Ascending aorta (tissue), 2 donors: ENCODE data around the gene HOXD8. TPM values are rescaled to one million over a fixed set of nuclear protein-coding genes. Genes with fewer than 3 reads are reported as not detected.

Experiments
- DNase-seq, 2 donors: peaks; one replicate each; pipeline ENCODE4 v3.0.0-alpha.2; 2019; ENCODE audit warnings: low spot score in 2 of 2
- H3K27ac ChIP-seq, 2 donors: fragments of 200-600 bp; sonication (generic); one replicate each; pipeline ENCODE4 v1.5.1; 2016 to 2017; ENCODE audit warnings: mild to moderate bottlenecking in 1 of 2
- H3K27me3 ChIP-seq: fragments of 200-600 bp; sonication (generic); one replicate; pipeline ENCODE4 v1.5.1; 2017
- H3K36me3 ChIP-seq, 2 donors: fragments of 200-600 bp; sonication (generic); one replicate each; pipeline ENCODE4 v1.5.1; 2016
- H3K4me1 ChIP-seq, 2 donors: fragments of 200-600 bp; sonication (generic); one replicate each; pipeline ENCODE4 v1.5.1; 2016 to 2017; ENCODE audit warnings: mild to moderate bottlenecking in 1 of 2
- H3K4me3 ChIP-seq, 2 donors: fragments of 200-600 bp; sonication (generic); one replicate each; pipeline ENCODE4 v1.5.1; 2016 to 2017; ENCODE audit warnings: mild to moderate bottlenecking in 1 of 2
- H3K9me3 ChIP-seq, 2 donors: fragments of 200-600 bp; sonication (generic); one replicate each; pipeline ENCODE4 v1.5.1; 2016
- intact Hi-C: fragments of 100-400 bp; cut with DNase I; formaldehyde crosslinking; loops from one replicate; pipeline ENCODE4 v1.15.1; 2023
- total RNA-seq: library from RNA; depleted of rRNA; stranded (reverse); fragments of >200 nt; gene quantifications from one replicate; pipeline ENCODE4 v1.1.0, GENCODE V29; 2016
- TF ChIP-seq, protein P1 (sequence below), 3 experiments: fragments of 200-600 bp in 2 of 3; fragments of 450-650 bp in 1 of 3; sonication (generic) in 2 of 3; IDR thresholded peaks; one replicate each; pipeline ENCODE4 v1.5.1; 2016 to 2019; ENCODE audit warnings: antibody characterized with exemption in 3 of 3, mild to moderate bottlenecking in 1 of 3, moderate library complexity in 1 of 3

Gene HOXD8
- total RNA-seq, 1 donor from 2014 or later, result 19.8 TPM

DNA sequence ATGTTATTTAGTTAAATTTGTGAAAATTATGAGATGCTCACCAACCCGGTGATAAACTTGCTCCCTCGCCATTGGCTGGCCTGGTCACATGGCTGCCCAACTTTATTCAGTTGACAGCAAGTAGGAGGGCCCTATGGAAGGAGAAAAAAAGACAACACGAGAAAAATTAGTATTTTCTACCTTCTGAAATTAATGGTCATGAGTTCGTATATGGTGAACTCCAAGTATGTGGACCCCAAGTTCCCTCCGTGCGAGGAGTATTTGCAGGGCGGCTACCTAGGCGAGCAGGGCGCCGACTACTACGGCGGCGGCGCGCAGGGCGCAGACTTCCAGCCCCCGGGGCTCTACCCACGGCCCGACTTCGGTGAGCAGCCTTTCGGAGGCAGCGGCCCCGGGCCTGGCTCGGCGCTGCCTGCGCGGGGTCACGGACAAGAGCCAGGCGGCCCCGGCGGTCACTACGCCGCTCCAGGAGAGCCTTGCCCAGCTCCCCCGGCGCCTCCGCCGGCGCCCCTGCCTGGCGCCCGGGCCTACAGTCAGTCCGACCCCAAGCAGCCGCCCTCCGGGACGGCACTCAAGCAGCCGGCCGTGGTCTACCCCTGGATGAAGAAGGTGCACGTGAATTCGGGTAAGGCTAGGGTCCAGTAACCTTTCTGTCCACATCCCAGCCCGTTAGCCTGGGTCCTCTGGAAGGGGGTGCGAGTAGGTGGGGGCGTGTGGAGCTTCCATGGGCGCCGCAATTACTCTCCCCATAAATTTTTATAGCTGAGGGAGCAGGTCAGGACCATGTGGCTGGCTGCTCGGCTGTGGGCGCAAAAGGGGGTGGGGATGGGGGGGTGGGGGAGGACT lies 22.2 kb downstream of the HOXD8 start, which contains the start of gene HOXD4:
Gene HOXD4, plus strand, starts transcription at position 109 of the 846 bp plus-strand sequence. Its CDS starts 84 bp downstream, at position 193.
- intact Hi-C loops, result no loop called here
- H3K4me1 ChIP-seq, result no peaks in the 10 kb centered on the region
- TF ChIP-seq, protein P1, sequence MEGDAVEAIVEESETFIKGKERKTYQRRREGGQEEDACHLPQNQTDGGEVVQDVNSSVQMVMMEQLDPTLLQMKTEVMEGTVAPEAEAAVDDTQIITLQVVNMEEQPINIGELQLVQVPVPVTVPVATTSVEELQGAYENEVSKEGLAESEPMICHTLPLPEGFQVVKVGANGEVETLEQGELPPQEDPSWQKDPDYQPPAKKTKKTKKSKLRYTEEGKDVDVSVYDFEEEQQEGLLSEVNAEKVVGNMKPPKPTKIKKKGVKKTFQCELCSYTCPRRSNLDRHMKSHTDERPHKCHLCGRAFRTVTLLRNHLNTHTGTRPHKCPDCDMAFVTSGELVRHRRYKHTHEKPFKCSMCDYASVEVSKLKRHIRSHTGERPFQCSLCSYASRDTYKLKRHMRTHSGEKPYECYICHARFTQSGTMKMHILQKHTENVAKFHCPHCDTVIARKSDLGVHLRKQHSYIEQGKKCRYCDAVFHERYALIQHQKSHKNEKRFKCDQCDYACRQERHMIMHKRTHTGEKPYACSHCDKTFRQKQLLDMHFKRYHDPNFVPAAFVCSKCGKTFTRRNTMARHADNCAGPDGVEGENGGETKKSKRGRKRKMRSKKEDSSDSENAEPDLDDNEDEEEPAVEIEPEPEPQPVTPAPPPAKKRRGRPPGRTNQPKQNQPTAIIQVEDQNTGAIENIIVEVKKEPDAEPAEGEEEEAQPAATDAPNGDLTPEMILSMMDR (IDR thresholded peaks at IDR 0.05), result no peak
- H3K9me3 ChIP-seq, result no peaks in the 10 kb centered on the region
- peaks cover 6 to 18% of the 10 kb centered on the region in 2 donors for H3K36me3 ChIP-seq
- H3K27ac ChIP-seq, result no peak within 1 kb of the TSS
- peak within 1 kb of the TSS in 1 of 2 donors; percentile 13 for H3K4me3 ChIP-seq
- DNase-seq, result peak in 1 of 2 donors; percentile 45
- no peaks in the 10 kb centered on the region for H3K27me3 ChIP-seq

DNA sequence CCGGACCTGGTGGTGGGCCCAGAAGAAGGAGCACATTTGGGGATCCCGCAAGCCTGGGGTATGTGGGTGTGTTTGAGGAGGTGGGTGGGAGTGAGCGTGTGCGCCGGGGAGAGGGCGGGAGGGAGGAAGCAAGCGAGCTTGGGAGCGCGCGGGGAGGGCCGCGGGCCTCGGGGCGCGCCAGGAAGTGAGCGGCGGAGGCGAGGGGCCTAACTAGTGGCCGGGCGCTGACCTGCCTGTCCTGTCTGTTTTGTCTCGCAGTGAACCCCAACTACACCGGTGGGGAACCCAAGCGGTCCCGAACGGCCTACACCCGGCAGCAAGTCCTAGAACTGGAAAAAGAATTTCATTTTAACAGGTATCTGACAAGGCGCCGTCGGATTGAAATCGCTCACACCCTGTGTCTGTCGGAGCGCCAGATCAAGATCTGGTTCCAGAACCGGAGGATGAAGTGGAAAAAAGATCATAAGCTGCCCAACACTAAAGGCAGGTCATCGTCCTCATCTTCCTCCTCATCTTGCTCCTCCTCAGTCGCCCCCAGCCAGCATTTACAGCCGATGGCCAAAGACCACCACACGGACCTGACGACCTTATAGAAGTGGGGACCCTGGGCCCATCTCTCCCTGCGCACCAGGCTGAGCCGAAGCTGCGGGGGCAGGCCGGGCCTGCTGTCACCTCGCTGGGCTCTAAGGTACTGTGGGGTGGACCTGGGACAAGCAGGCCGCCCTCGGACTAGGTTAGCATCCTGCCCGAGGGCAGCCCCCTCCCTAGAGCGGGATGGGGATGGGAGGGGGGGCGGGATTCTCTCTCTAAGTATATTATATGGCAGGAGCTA lies 23.1 kb downstream of the HOXD8 start:
- H3K27ac ChIP-seq, result no peak overlapping the region
- peaks cover 6 to 18% of the 10 kb centered on the region in 2 donors for H3K36me3 ChIP-seq
- no peaks in the 10 kb centered on the region for H3K4me1 ChIP-seq
- H3K4me3 ChIP-seq, result peak overlapping the region in 1 of 2 donors; percentile 3
- H3K27me3 ChIP-seq, result peaks cover 7% of the 10 kb centered on the region
- TF ChIP-seq, protein P1 (IDR thresholded peaks at IDR 0.05), result no peak
- peak in 1 of 2 donors; percentile 37 for DNase-seq
- intact Hi-C loops, result no loop called here
- no peaks in the 10 kb centered on the region for H3K9me3 ChIP-seq

DNA sequence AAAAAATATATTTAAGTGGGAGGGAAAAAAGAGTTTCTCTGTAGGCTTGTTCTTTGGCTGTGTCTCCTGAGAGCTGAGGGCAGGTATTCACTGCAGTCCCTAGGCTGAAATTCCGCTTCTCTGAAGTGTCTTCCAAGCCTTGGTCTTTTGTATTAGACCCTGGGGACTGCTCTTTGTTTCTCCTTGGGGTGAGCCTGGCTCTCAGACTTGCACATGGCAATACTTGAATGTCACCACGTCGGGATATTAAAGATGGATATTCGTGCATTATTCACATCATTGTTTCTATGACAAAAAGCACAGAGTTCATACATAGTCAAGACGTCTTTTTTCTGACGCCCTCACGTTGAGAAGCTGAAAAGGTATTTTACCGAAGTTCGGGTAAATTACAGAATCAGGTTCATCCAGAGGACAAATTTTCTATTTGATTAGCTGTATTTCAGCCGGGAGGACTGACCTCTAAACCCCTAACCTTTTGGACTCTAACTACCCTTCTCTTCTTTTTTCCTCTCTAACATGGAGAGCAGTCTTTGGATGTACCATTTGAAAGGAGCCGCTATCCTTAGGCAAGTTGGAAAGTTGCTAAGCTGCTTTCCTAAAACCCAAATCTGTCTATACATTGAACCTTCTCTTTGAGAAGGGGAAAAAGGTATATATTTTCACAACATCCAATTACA lies 25.2 kb downstream of the HOXD8 start:
- peaks cover 12% of the 10 kb centered on the region for H3K27me3 ChIP-seq
- intact Hi-C loops, result no loop called here

DNA sequence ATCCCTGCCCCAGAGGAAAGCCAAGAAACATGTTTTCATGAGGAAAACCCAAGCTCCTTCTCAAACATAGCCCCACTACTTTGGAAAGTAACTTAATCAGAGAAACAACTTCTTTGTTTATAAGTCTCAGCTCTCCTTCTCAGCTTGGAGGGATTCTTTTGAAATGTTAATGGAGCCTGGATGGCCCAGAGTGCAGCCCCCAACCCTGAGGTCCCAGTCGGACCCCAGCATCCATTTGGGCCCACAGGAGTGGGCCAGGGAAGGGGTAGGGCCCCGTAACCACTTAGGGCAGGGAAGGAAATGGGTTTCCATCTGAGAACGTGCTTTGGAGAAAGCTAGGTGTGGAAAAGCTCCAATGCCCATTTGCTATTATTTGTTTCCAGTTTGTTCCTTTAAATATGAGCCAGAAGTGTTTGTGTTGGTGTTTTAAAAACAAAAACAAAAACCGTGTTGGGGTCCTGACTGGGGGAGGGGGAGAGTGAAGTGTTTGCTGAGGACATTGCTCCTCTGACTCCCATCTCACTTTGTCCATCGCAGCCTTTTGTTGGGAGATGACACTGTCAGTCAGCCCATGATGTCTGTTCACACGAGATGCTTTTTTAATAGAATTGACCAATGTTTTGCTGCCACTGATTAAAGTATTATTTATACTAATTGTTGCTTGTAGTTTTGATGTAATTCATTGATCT lies 26.0 kb downstream of the HOXD8 start:
- Histone ChIP-seq H3K9me3 (no peaks in the 10 kb centered on the region), H3K4me3 (no peak overlapping the region), H3K27me3 (peaks cover 19% of the 10 kb centered on the region), H3K4me1 (peaks cover 0 to 8% of the 10 kb centered on the region in 2 donors), H3K36me3 (peaks cover 6 to 18% of the 10 kb centered on the region in 2 donors), H3K27ac (no peak overlapping the region)
- peak in 1 of 2 donors; percentile 25 for DNase-seq
- TF ChIP-seq, protein P1 (IDR thresholded peaks at IDR 0.05), result no peak
- intact Hi-C loops, result no loop called here

More for the DNA sequence above, 25.2 kb downstream of the HOXD8 start:
- Histone ChIP-seq H3K36me3 (peaks cover 6 to 18% of the 10 kb centered on the region in 2 donors), H3K27ac (no peak overlapping the region), H3K4me1 (peaks cover 0 to 3% of the 10 kb centered on the region in 2 donors), H3K9me3 (no peaks in the 10 kb centered on the region), H3K4me3 (no peak overlapping the region)
- peak in 1 of 2 donors; percentile 15 for DNase-seq
- TF ChIP-seq, protein P1 (IDR thresholded peaks at IDR 0.05), result no peak
